Lower lobe of right lung (tissue), 2 donors: Measurements from ENCODE around the gene OR8B12. TPM values are rescaled to one million over a fixed set of nuclear protein-coding genes. Genes with fewer than 3 reads are reported as not detected.

Source experiments
- ATAC-seq, 2 donors: fragments of 200-7000 bp; cut with Tn5 transposase; one replicate each; pipeline ENCODE4 v1.9.1; 2020 to 2022; ENCODE audit warnings: mild to moderate bottlenecking in 2 of 2, moderate library complexity in 2 of 2
- DNase-seq: peaks from one replicate; pipeline ENCODE4 v3.0.0-alpha.2; 2020
- H3K27ac ChIP-seq: fragments of 200-600 bp; one replicate; pipeline ENCODE4 v1.8.0; 2022
- H3K27me3 ChIP-seq: fragments of 200-600 bp; one replicate; pipeline ENCODE4 v1.8.0; 2022; ENCODE audit warnings: low read depth
- H3K36me3 ChIP-seq: fragments of 200-600 bp; one replicate; pipeline ENCODE4 v1.8.0; 2022; ENCODE audit warnings: mild to moderate bottlenecking
- H3K4me1 ChIP-seq: fragments of 200-600 bp; one replicate; pipeline ENCODE4 v1.8.0; 2022
- H3K4me3 ChIP-seq: fragments of 200-600 bp; one replicate; pipeline ENCODE4 v1.8.0; 2022; ENCODE audit warnings: mild to moderate bottlenecking
- H3K9me3 ChIP-seq: fragments of 200-600 bp; one replicate; pipeline ENCODE4 v1.8.0; 2022
- intact Hi-C: fragments of 100-400 bp; cut with DNase I; formaldehyde crosslinking; loops from one replicate; pipeline ENCODE4 v1.11.0; 2022
- long read RNA-seq: library from polyadenylated mRNA; unstranded; transcript quantifications from one replicate; pipeline ENCODE4 v2.0.0, GENCODE V29; 2021
- total RNA-seq: library from RNA; stranded (reverse); fragmentation: NEBNext Ultra II Directional; extraction: Animal tissue kit (Norgen Biotek cat#: 25700); gene quantifications from one replicate; pipeline ENCODE4 v1.2.1, GENCODE V29; 2021
- TF ChIP-seq, protein P1 (sequence below): fragments of 200-600 bp; IDR thresholded peaks from one replicate; pipeline ENCODE4 v1.8.0; 2022; ENCODE audit warnings: antibody characterized with exemption, mild to moderate bottlenecking
- donor health status: DM: no; HTN: yes; CAD: no; lungs with severe emphysema.

OR8B12 gene
- total RNA-seq: not detected
- long read RNA-seq: 0 reads

GRCh38 chr11:124543554-124543953 is at the start of gene OR8B12:
TSS of gene OR8B12 (minus strand) at chr11:124543654. CDS start at chr11:124543654, 0 bp downstream.
- TF ChIP-seq, protein P1, sequence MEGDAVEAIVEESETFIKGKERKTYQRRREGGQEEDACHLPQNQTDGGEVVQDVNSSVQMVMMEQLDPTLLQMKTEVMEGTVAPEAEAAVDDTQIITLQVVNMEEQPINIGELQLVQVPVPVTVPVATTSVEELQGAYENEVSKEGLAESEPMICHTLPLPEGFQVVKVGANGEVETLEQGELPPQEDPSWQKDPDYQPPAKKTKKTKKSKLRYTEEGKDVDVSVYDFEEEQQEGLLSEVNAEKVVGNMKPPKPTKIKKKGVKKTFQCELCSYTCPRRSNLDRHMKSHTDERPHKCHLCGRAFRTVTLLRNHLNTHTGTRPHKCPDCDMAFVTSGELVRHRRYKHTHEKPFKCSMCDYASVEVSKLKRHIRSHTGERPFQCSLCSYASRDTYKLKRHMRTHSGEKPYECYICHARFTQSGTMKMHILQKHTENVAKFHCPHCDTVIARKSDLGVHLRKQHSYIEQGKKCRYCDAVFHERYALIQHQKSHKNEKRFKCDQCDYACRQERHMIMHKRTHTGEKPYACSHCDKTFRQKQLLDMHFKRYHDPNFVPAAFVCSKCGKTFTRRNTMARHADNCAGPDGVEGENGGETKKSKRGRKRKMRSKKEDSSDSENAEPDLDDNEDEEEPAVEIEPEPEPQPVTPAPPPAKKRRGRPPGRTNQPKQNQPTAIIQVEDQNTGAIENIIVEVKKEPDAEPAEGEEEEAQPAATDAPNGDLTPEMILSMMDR: no peak
- intact Hi-C loops: no loop called here
- ATAC-seq (no peak), DNase-seq (no peak)
- Histone ChIP-seq H3K27me3 (no peaks in the 10 kb centered on the region), H3K9me3 (no peaks in the 10 kb centered on the region), H3K4me3 (no peak within 1 kb of the TSS), H3K4me1 (no peaks in the 10 kb centered on the region), H3K27ac (no peak within 1 kb of the TSS), H3K36me3 (no peaks in the 10 kb centered on the region)

DNA sequence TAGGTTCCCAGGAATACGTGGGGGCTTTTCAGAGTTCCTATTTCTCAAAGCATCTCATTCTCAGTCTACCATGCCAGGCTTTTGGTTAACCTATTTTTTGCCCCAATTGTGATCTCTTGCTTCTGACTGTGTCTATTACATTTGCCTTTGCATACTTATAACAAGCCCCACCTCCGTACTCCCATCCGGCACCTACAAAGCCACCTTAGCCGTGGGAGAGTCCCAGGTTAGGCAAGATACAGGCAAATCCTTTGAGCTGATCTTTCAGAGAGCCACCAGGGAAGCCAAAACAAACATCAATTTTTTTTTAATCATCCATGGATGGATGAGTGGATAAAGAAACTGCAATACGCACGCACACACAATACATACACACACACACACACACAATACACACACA is 49.2 kb upstream of the OR8B12 start:
- TF ChIP-seq, protein P1: no peak
- ATAC-seq (peak in 1 of 2 donors; percentile 49), DNase-seq (no peak)
- Histone ChIP-seq H3K4me1 (no peaks in the 10 kb centered on the region), H3K27ac (no peak overlapping the region), H3K27me3 (no peaks in the 10 kb centered on the region), H3K9me3 (no peaks in the 10 kb centered on the region), H3K36me3 (no peaks in the 10 kb centered on the region), H3K4me3 (no peak overlapping the region)
- intact Hi-C loops: no loop called here

DNA sequence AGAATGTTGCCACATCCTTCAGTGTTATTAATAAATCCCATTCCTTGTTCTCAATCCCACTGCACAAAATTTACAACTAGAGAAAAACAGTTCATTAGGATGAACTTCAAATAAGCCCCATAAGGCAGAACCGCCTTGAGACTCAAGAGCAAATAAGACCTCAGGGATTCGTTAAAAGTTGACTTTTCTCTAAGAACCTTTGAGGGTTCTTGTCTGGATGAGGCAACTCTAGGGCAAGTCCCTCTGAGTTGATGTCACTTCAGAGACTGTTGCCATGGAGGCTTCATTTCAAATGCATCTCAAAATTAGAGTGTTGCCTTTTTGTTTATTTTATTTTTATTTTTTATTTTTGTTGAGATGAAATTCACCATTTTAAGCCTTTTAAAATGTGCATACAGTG is 48.0 kb upstream of the OR8B12 start:
- ATAC-seq (peak; percentile 60 to 64), DNase-seq (no peak)
- intact Hi-C loops: no loop called here

GRCh38 chr11:124586238-124586860 is 42.9 kb upstream of the OR8B12 start:
- Histone ChIP-seq H3K36me3 (no peaks in the 10 kb centered on the region), H3K27me3 (peaks cover 7% of the 10 kb centered on the region), H3K27ac (no peak overlapping the region), H3K4me1 (no peaks in the 10 kb centered on the region), H3K4me3 (no peak overlapping the region), H3K9me3 (no peaks in the 10 kb centered on the region)
- DNase-seq (peak; percentile 59), ATAC-seq (no peak)
- TF ChIP-seq, protein P1: peak; percentile 58
- intact Hi-C loops: loop anchor here (10.0 kb wide), 1 partner anchor 172 kb away; no protein-coding TSS in a partner anchor

More for the DNA sequence above, 48.0 kb upstream of the OR8B12 start:
- no peaks in the 10 kb centered on the region for H3K4me1 ChIP-seq
- no peak overlapping the region for H3K4me3 ChIP-seq
- H3K9me3 ChIP-seq: no peaks in the 10 kb centered on the region
- no peaks in the 10 kb centered on the region for H3K36me3 ChIP-seq
- TF ChIP-seq, protein P1: no peak
- no peak overlapping the region for H3K27ac ChIP-seq
- H3K27me3 ChIP-seq: no peaks in the 10 kb centered on the region

- Histone ChIP-seq H3K4me1 (no peaks in the 10 kb centered on the region), H3K27me3 (peaks cover 7% of the 10 kb centered on the region), H3K9me3 (no peaks in the 10 kb centered on the region), H3K27ac (no peak overlapping the region), H3K4me3 (no peak overlapping the region), H3K36me3 (no peaks in the 10 kb centered on the region)
- TF ChIP-seq, protein P1: no peak
- DNase-seq (no peak), ATAC-seq (peak; percentile 58 to 81)
- intact Hi-C loops: loop anchor here (10.0 kb wide), 1 partner anchor 170 kb away; no protein-coding TSS in a partner anchor
These were observed 41.4 kb upstream of the OR8B12 start for GRCh38 chr11:124584681-124585372.
